G401.6 (cell line): Measurements from ENCODE around the gene SCG5.

Experiments used
- FAIRE-seq: peaks from 2 replicates; lab custom pipeline; 2012; peaks lifted over from hg19 to GRCh38; lab: Jason Lieb, UNC

SCG5 gene

DNA sequence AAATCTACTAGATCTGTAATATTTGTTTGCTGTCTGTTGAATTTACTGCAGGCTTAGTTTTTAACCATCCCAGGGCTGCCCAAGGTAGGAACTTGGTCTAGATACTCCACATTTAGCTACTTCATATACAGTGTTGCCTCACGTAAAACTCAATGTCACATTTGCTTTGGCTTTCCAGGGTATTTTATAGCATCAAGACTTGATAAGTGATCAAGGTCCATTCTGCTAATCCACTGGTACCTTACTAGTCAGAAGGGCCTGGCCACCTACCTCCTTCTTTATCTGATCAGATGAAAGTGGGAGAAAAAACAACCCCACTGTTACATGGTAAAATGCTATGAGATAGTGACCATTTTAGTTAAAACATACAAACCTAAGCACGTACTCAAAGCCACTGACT, 50.8 kb downstream of the SCG5 start:
- no peak for FAIRE-seq

DNA sequence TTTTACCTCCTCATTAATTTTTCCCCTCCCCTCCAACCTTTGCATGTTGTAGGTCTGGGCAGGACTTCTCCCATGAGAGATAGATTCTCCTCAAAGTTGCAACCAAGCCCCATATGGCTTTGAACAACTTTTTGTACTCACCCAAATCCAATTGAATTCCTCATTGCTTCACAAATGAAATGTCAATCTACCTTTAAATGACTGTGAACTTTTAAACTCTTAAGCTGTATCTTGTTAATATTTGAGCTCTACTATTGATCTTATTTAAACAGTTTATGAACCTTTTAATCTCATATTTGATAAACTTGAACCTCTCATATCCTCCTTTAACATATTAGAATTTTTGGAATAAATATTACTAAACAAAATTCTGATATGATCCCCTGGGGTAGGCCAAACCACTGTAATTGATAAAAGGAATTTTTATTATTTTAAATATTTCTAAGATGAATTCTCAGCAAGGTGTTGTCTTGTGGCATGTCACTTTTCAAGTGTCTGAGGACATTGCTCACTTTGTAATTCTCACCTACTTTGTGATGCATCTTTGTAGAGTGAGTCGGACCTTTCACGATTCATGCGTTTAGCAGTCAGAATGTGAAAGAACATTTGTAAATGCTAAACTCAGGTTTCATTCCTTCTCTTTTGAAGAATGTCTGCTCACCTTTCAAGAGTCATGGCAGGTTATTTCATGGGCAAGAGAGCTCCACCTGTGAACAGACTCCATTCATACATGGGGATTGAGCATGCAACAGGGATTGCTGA, 52.9 kb downstream of the SCG5 start:
- FAIRE-seq: no peak

DNA sequence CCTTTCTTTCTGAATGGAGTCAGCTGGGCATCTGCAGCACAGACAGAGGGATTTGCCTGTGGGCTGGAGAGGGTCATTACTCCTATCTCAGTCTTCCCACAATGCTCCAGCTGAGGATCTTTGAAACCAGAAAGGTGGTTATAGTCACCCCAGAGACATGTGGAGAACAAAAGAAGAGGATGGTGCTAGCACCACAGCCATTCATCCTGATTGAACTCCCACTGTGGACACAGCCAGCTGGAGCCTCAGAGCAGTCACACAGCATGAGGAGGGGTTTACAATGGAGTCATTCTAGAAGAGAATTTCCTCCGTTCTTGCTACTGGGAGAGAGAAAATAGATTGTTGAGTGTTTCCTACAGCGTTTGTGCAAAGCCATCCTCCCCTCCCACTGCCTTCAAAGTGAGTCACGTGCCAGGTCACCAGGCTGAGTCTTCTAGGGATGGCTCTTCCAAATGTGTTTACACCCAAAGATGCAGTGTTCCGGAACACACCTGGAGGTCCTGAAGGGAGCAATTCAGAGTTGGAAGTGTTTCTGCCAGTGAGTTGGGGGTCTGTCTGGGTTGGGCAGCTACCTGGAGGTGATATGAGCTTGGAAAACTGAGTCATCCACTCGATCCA, 57.4 kb downstream of the SCG5 start:
- FAIRE-seq: no peak

DNA sequence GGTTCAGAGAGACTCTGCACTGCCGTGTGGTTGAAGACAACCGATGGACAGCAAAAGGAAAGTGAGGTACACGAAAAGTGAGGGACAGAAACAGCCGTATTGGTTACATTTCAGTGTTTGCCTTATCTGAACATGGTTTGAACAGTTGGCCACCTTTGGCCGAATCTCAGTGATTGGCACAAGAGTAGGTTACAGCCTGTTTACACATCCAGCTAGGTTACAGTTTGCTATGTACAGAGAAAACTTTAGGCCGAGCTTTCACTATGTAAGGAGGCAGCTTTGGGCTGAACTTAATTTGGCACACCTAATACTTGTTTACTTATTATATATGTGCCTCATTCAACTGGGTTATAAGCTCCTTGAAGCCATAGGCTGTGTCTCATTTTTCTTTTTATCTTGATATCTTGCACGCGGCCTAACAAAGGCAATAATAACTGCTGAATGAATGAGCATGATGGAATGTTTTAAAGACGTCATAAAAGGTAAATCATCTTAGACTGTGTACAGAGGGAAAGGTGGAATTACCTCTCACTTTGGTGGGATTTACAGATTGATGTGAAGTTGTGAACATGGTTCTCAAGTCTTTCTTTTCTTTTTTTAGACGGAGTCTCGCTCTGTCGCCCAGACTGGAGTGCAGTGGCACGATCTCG, 59.1 kb downstream of the SCG5 start:
- FAIRE-seq: no peak

DNA sequence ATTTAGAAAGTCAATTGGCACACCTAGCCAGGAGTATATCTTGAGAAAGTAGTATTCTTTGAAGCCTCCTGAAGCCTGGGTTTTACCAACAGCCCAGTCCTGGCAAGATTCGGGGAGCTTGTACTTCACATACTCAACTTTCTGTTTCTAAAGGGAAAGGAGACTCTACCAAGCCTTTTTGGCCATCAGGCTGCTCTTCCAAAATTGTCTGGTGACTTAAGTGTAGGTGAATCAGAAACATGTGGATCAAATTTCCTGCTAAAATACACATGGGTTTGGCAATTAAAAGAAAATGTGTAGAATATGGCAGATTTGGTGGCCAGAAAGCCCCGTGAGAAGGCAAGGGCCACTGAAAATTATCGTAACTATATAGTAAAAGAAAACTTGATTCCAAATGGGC, 60.4 kb downstream of the SCG5 start:
- no peak for FAIRE-seq

DNA sequence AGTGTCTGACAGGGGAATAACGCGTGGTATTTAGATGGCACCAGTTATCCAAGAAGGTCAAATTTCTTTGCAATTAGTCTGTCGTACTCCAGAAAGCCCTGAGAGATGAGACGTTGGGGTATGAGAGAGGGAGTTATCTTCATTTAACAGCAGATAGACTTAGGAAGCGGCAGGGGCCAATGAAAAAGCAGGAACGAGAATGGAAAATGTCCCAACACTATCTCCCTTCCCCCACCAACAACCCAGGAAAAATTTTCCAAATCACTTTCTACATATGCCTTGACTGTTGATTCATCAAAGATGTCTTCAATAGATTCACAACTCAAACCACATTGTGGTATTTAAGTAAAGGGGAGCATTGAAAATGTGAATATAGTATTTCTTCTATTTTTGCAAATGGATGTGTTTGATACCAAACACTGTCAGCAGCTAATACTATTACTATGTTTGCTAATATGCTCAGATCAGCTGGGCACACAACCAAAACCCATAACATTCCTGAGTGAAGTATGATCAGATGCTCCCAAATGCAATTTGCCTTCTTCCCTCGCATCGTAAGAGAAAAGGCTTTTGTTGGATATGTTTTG, 63.0 kb downstream of the SCG5 start:
- no peak for FAIRE-seq

DNA sequence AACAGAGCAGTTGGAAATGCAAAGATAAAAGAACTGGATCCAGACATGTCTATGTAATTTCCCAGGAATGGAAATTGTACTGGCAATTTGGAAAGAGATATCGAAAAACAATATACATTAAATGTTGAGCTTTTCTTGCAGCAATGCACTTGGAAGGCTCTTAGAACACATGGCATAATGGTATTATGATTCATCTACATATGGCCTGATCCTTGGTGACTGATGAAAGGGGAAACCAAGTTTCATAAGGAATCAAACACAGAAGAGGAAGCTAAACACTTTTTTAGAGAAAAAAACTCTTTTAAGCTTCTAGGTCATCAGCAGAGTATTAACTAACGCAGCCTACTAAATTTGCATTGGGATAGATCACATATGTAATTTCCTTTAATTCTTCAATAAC, 63.9 kb downstream of the SCG5 start:
- FAIRE-seq: no peak

DNA sequence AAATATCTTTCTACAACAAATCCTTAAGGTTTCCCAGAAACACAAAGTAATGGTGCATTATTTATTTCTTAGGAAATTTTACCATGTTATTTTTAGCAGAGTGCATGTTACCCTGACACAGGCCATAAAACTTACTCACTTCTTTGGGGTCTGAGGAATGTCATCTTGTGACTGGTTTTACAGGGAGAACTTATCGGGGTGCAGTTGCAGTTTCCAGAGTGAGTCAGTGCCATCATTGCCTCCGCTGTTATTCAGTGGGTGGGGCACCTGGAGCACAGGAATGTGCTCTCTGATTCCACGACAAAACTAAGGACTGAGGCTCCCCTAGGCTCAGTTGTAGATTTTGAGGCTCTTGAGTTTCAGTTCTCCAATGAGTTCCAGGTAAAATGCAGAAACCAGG, 65.2 kb downstream of the SCG5 start:
- FAIRE-seq: no peak

DNA sequence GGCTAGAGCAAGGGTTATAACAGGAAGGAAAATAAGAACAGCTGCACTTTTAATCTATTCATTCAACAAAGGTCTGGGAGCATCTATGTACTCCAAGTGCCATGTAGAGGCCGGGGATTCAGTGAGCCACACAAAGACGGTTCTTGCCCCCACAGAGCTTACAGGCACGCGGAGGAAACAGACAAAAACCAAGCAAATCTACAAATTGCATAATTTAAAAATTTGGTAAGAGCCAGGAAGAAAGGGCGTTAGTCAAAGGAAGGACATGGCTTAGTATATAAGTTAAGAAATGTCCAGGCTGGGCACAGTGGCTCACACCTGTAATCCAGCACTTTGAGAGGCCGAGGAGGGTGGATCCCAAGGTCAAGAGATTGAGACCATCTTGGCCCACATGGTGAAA, 65.9 kb downstream of the SCG5 start:
- FAIRE-seq: no peak

DNA sequence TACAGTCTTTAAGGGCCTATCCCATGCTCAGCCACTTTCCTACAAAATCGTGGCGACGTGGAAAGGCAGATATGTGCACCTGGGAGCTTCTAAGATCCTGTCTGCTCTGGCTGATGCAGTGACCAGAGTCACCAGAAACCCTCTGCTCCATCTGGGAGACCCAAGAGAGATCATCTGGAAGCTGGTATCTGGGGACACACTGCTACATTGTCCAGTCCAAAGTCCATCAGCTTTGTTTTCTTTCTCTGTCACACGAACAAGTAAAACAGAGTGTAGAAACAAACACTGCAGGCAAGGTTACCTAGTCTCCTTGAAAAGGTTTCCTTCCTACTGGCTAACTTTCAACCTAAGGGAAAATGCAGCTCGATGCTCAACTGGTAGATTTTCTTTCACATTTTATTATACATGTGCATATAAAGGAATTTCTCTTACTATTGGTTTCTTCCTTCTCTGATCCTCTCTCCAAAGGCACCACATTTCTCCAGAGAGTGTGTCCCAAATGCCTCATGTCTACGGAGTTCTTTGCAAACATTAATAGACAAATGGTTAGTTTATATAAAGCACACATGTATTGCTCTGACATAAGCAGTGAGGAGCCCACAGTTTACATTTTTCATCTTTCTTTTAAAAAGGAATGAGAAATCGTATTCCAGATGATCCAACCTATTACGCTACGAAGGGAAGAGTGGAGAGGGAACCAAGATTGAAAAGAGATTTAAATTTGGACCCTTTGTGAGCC, 68.0 kb downstream of the SCG5 start:
- no peak for FAIRE-seq

DNA sequence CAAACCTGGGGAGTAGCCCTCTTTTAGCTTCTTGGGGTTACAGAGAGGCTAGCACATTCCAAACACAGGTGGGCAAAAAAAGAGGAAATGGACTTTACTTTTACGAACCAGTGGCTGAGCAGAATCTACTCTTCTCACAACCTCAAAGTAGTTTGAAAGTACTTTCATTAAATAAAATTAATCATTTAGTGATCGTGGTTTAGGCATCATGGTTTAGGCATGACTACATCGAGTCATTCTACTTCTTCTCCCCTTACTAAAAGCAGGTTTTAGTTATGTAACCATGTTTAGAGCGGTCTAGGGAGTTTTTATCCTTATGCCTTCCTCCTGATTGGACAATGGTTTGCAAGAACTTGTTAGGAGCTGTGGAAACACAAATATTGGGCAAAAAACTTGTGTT, 73.8 kb downstream of the SCG5 start:
- FAIRE-seq: no peak

DNA sequence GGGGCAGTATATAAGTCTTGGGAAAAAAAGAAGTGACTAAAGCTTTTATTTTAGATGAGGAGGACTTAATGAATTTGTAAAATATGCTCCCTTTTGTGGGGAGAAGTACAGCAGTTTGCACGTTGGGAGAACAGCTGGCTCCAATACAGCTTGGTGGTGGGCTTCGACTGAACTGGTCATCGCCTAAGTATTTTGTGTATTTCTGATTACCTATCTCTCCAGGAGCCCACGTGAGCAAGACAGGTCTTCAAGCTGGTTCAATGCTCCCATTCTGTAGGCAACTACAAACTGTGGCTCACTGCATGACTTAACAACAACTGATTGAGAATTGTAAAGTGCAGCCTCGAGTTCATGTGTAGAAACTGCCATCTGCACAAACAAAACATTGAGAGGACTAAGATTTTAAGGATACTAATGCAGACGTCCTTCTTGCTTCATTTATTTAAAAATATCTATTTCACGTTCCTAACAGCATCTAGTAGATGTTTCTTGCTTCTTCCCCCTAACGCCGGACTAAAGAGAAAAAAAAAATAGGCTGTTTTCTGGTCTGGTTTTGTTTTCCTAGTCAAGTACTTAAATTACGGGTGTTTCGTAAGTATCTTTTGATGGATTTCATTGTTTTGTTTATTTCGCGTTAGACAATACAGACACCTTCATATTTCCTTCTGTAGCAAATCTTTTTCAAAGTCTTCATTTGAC, 74.9 kb downstream of the SCG5 start:
- FAIRE-seq: no peak

DNA sequence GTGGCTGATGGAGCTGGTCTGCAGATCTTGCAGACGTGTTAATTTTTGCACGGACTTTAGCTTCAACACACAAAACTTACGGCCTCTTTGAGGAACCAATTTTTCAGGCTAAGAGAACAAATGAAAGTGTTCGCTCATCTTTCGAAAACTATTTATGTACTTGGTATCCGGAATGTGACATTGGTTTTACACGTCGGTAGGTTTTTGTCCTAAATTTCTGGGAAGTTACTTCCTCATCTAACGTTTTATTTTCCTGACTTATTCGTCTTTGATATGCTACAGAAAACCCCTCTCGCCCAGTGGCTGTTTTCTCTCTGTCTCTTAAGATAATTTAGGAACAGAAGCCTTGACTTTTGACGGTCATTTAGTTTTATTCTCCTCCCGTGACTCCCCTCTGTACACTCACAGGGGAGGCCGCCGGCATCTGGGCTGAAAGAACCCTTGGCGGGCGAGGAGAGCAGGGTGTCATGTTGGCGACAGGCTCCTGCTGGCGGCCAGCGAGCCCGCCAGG, 75.5 kb downstream of the SCG5 start:
- FAIRE-seq: no peak

DNA sequence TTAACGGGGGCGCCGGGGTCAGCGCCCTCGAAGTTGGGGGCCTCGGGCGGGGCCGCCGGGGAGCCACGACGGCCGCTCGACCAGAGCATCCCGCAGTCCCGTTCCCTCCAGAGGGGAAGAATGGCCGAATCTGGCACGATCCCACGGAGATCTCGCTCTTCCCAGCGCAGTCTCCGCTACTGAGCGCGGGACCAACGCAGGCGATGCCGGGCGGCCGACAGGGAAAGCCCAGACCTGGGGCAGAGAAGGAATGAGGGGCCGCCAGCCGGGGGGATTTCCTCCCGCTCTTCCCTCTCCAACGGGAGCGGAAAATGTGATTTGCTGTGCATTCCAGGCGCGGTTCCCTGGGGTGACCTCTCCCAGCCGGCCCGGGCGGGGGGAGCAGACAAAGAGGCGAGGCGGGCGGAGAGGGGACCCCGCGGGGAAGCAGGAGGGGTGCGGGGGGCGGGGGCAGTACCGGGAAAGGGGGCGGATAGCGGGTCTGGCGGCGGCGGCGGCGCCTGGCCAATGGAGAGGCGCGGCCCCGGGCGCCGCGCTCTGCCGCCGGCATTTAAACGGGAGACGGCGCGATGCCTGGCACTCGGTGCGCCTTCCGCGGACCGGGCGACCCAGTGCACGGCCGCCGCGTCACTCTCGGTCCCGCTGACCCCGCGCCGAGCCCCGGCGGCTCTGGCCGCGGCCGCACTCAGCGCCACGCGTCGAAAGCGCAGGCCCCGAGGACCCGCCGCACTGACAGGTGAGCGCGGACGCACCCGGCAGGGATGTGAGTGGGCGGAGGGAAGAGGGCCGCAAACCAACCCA, 76.1 kb downstream of the SCG5 start, which contains the start of gene GREM1:
TSS of gene GREM1 (plus strand) at position 579 of the 801 bp plus-strand sequence. CDS start 12,687 bp downstream, outside the sequence.
- FAIRE-seq: no peak

DNA sequence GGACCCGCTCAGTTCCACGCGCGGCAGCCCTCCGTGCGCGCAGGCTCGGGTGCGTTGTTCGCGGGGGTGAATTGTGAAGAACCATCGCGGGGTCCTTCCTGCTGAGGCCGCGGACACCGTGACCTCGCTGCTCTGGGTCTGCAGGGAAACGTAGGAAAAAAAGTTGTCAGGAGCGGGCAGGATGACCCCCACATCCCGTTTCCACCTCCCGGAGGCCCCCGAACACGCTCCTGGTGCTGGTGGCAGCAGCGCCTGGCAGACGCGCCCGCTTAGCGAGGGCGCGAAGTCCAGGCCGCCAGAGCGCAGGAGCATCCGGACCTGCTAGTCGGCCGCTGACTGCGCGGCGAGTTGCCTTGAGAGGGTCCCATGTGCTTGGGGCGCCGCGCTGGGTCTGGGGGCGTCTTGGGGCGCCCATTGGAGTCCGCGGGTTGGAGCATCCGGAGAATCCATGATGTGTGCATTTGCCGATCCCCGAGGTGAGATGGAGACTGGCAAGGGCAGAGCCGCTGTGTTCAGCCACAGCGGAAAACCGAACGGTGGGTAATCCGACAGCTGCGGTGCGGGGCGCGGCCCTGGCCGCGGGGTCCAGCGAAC, 76.8 kb downstream of the SCG5 start:
- no peak for FAIRE-seq

DNA sequence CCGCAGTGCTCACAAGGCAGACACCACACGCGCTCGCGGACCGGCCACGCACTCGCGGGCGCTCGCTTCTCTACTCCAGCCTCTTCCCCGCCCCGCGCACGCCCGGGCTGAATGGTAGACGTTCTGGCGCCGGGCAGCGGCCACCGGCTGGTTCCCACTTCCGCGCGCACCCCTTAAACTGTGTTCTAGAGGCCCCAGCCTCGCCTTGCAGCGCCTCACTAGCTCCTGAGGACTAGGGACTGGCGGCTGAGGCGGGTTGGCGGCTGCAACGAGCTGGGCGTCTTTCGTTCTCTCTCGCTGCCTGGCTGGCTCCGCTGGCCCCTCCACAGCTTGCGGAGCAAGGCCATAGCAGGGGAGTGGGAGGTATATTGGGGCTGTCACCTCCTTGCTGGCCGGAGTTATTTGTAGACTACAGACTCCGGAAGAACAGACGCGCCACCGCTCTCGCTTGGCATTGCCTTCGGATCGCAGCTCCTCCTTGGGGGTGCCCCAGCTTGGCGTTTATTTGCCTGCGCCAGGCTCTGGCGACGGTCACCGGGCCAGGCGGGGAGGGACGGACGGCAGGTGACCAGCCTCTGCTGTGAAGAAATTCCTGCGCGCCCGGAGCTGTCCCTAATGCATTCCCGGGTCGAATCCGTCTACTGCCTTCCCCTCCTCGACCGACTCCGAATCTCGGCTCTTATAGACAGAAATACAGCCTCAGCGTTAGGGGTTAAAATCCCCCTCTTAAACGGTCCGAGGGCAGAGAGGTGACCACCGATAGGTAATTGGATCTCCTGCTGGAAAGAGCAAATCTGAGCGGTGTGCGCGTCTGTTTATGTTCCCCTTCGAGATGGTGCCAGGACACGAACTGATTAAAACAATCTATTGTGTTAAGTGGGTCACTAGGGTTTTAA, 77.6 kb downstream of the SCG5 start:
- no peak for FAIRE-seq

DNA sequence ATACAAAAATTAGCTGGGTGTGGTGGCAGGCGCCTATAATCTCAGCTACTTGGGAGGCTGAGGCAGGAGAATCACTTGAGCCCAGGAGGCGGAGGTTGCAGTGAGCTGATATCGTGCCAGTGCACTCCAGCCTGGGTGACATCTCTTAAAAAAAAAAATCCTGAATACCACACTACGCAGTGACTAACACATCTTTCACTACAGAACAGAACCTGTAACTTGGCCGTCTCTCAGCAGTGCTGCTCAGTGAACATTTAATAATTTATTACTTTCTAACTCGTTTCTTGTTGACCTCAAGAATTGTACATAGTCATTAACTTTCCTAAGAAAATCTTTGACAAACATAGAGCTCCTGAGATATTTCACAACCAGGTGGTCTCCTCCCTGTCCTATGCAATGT, 80.1 kb downstream of the SCG5 start:
- FAIRE-seq: no peak

DNA sequence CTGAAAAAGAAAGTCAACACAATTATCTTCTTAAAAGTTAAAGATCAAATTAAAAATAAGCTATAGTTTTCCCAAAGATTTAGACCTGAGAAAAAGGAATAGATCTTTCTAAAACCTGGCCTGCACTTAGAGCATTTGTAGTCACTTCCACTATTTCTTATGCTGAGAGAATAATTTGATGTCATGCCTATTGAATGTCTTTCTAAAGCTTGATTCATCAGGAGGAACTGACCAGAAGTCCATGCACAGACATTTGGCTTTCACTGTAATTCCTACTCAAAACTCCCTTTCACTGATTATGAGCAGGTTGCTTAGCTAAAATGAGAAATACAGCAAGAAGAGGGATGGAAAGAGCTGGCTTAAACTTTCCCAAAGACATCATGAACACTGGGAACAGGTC, 80.6 kb downstream of the SCG5 start:
- no peak for FAIRE-seq
